Measurements from ENCODE around the gene CEACAM8.

DNA sequence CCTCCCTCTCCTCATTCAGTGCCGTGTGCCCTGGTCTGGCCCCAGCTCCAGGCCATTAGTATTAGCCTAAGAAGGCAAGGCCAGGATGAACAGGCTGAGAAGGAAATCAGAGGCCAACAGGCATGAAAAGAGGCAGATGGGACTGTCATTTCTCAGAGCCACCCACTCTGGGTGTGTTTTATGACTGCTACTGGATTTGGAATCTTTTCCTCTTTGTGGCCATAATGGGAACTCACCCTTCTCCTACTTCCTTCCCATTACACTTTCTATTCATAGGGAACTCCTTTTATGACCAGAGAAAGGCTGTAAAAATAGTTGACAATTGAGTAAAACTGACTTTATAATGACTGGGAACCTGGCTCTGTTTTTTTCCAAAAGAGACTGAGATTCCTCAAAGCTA lies 17.7 kb downstream of the CEACAM8 start:
- no peak for TF ChIP-seq EZH2phosphoT487 (IDR thresholded peaks at IDR 0.05)
- TF ChIP-seq, protein P1, sequence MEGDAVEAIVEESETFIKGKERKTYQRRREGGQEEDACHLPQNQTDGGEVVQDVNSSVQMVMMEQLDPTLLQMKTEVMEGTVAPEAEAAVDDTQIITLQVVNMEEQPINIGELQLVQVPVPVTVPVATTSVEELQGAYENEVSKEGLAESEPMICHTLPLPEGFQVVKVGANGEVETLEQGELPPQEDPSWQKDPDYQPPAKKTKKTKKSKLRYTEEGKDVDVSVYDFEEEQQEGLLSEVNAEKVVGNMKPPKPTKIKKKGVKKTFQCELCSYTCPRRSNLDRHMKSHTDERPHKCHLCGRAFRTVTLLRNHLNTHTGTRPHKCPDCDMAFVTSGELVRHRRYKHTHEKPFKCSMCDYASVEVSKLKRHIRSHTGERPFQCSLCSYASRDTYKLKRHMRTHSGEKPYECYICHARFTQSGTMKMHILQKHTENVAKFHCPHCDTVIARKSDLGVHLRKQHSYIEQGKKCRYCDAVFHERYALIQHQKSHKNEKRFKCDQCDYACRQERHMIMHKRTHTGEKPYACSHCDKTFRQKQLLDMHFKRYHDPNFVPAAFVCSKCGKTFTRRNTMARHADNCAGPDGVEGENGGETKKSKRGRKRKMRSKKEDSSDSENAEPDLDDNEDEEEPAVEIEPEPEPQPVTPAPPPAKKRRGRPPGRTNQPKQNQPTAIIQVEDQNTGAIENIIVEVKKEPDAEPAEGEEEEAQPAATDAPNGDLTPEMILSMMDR (IDR thresholded peaks at IDR 0.05) = no peak
